Kidney tubule cell (primary cell): ENCODE measurements around the gene MIER2.
"Not testable (repeated sequence)": the region's sequence is repeated elsewhere in the genome, so short reads cannot be mapped to it uniquely, and the experiment has no call there.

Source experiments
- DNase-seq: peaks from one replicate; pipeline ENCODE4 v3.0.0-alpha.2; 2018; ENCODE audit warnings: low spot score

MIER2 gene

GRCh38 chr19:283395-283794, 61.2 kb downstream of the MIER2 start:
- no peak for DNase-seq

DNA sequence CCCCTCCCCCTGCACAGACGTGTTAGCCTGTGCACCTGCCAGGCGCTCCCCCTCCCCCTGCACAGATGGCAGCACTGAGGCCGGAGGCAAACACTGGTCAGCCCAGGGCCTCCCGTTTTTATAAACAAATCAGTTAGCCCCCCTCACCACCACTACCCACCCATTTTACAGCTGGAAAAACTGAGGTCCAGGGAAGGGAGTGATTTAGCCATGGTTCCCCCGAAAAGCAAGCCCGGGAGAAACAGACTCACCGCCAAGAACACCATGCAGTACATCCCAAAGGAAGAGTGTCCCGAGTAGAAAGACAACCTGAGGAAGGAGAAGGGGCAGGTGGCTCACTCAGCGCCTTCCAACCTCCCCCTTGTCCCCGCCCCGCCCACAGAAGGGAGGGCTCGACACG, 62.1 kb downstream of the MIER2 start:
- no peak for DNase-seq

- no peak for DNase-seq
These were observed 62.6 kb downstream of the MIER2 start for GRCh38 chr19:281992-282391.

DNA sequence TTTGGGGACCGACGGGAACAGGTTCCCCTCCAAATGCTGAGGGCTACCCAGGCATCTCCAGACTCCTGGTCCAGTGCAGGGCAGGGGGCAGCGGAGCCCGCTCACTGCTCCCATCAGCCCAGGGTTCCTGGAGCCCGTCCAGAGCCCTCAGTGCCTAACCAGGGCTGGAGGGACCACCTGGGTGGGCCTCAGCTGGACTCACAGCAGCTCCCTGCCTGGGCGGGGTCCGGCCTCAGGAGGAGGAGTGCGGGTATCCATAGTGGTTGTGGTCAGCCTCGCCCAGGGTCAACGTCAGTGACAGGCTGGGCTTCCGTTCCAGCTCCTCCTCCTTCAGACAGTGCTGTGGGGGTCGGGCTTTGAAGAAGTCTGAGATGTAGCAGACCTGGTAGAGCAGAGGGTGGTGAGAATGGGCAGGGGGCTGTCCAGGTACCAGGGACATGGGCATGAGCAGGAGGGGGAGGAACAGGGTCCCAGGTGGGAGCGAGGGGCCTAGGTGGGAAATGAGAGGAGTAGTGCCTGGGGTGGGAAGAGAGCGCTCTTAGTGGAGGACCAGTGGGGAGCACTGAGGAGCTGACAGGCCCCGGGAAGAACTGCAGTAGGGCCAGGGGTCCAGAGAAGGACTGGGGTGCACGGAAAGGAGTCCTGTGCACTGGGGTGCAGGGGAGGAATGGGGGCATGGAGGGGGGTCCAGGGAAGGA, 63.3 kb downstream of the MIER2 start:
- no peak for DNase-seq

- DNase-seq, result no peak
These were observed 64.0 kb downstream of the MIER2 start for GRCh38 chr19:280541-281009.

DNA sequence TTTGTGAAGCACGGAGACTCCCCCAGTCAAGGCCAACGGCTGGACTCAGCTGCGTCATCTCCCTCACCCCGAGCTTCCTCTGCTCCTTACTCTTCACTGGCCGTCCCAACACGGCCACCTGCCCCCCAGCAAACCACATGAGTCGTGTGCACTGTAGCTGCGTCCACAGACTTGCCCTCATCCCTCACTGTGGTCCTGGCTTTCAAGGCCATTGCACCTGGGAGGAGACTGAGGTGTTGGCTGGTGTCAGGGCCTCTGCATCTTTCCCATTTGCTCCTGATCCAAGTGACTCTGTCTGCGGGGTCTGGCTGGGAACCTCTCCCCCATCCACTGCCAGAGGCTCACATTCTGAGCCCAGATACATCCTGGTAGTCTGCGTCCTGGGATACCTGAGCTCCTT, 64.9 kb downstream of the MIER2 start:
- DNase-seq, result no peak

DNA sequence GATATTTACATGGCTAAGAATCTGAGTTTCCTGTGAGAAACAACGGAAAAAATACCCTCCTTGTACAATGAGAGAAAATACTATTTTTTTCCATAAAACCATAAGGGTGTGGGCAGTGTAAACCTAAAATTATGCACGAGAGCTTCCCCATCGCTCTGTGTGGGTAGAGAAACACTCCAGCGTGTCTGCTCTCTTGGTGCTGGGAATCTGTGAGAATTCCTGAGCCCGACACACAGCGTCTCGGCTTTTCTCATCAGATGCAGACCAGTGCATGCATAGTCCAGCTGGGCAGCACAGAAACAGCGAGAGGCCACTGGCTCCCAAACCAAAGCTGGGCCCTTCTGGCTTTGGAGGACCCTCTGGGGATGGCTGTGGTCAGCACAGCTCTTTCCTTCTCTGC, 65.4 kb downstream of the MIER2 start:
- no peak for DNase-seq

DNA sequence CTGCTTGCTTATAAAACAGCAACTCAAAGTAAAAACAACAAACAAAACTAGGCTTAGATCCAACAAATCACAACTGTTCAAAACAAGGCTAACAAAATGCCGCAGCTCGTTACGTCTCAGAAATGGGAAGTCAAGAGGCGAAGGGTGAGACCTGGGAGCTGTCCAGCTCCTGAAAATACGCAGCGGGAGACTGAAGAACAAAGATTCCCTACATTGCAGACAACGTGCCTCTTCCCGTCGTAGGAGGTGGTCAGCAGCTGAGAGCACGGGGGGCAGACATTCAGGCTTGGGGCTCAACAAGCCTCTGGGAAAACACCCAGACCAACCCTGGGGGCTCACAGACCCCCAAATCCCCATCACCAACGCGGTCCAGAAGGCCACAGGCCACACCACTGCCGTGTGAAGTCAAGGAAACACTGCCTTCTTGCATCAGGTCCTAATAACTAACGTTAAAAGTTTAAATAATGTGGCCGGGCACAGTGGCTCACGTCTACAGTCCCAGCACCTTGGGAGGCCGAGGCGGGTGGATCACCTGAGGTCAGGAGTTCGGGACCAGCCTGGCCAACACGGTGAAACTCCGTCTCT, 66.9 kb downstream of the MIER2 start:
- no peak for DNase-seq

GRCh38 chr19:277131-277530, 67.5 kb downstream of the MIER2 start:
- DNase-seq, result no peak

DNA sequence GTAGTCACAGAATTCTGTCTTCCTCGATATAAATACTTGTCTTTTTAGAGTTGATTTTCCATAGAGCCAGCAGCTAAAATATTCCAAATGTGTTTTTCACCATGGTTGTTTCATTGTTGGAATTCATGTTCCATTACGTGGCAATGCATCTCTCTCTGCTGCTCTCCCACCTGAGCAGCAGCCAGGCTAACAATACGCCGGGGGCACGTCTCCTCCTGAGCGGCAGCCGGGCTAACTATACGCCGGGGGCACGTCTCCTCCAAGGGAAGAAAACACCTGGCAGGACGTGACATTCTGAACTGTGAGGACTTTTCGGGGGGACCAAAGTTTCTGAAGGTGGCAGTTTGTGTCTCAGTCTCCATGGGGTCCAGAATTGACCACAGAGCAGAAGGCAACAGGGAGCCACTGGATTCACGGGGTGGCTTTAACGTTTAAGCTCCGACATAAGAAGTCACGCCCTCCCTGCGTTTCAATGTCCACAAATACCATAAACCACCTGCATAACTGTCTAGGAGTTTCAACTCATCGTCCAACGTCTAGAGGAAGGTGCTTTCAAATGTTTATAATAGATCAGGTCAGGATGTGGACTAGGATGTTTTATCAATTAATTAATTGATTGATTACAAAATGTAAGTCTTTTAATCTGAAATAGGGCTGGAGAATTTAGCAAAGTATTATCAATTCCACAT, 68.5 kb downstream of the MIER2 start:
- no peak for DNase-seq

GRCh38 chr19:275000-275399, 69.6 kb downstream of the MIER2 start:
- no peak for DNase-seq

GRCh38 chr19:273393-273792, 71.2 kb downstream of the MIER2 start:
- no peak for DNase-seq

DNA sequence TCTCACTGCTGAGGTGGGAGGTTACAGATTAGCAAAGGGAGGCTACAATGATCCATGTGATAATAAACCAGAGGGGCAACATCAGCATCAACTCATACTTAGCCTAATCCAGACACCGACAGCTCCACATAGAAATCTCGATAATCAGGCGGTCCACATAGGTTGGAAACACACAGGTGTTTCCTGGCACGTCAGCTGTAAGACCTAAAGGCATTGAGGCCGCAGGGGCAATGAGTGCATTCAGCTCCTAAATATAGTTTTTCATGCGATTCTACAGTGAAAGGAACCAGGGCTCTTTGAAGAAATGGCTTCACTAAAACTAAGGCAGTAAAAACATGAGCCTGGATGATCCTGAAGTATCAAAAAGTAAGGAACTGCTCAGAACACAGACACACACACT, 72.7 kb downstream of the MIER2 start:
- no peak for DNase-seq

DNA sequence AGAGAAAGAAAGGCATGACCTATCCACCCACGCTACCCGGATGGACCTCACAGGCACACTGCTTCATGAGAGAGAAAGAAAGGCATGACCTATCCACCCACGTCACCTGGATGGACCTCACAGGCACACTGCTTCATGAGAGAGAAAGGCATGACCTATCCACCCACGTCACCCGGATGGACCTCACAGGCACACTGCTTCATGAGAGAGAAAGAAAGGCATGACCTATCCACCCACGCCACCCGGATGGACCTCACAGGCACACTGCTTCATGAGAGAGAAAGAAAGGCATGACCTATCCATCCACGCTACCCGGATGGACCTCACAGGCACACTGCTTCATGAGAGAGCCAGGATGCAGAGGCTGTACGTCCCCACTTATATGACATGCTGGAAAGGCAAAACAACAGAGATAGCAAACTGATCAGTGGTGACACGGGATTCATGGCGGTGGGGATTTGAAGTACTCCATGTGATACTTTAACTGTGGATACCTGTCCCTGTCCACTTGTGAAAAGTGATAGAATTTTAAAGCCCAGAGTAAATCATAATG, 73.8 kb downstream of the MIER2 start:
- DNase-seq, result not testable (repeated sequence)

GRCh38 chr19:269241-269640, 75.4 kb downstream of the MIER2 start:
- DNase-seq, result no peak

DNA sequence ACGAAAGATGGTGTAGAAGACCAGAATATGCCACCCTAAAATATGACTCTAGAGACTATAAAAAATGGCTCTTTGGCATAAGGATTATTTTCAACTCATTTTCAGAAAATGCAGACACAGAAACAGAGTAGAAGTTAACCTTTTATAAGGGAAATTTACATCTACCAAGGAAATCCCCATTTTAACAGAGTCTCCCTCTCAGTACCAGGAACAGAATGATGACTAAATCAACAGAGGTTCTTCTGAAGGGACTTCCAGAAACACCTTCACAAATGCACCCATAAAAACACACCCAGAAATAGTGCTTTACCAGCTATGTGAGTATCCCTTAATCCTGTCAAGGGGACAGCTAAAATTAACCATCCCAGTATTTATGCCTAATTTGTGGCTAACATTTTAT, 82.5 kb downstream of the MIER2 start:
- DNase-seq, result no peak

GRCh38 chr19:256804-257203, 87.8 kb downstream of the MIER2 start:
- DNase-seq, result not testable (repeated sequence)
